OCI-LY1 (cell line): ENCODE measurements around the gene IGSF9B.
A peak's percentile ranks its signal among the peaks of the same experiment; 100 is the strongest.

Experiments
- H2AFZ ChIP-seq: fragments of 200-600 bp; sonication (generic), shearing (Covaris generic); 2 replicates; pipeline ENCODE4 v1.6.0; 2014; ENCODE audit warnings: antibody characterized with exemption, mild to moderate bottlenecking, low read length
- H3F3A ChIP-seq: fragments of 200-600 bp; sonication (generic), shearing (Covaris generic); 2 replicates; pipeline ENCODE4 v1.6.0; 2014; ENCODE audit warnings: mild to moderate bottlenecking, antibody characterized with exemption, low read length, moderate library complexity; ENCODE audit not compliant: insufficient read depth
- H3K27ac ChIP-seq: fragments of 200-600 bp; sonication (generic); 2 replicates; pipeline ENCODE4 v1.5.1; 2014; ENCODE audit warnings: low read length, mixed run types, mild to moderate bottlenecking, low read depth; ENCODE audit not compliant: poor library complexity, severe bottlenecking
- H3K27me3 ChIP-seq: fragments of 200-600 bp; sonication (generic); 2 replicates; pipeline ENCODE4 v1.6.0; 2014; ENCODE audit warnings: antibody characterized with exemption, mild to moderate bottlenecking, low read length, moderate library complexity; ENCODE audit not compliant: insufficient read depth
- H3K36me3 ChIP-seq: fragments of 200-600 bp; sonication (generic); 2 replicates; pipeline ENCODE4 v1.6.1; 2014; ENCODE audit warnings: mild to moderate bottlenecking, antibody characterized with exemption, low read length, moderate library complexity, mixed read lengths; ENCODE audit not compliant: insufficient read depth
- H3K4me1 ChIP-seq: fragments of 200-600 bp; sonication (generic); 2 replicates; pipeline ENCODE4 v1.5.1; 2014; ENCODE audit warnings: mild to moderate bottlenecking, low read length, moderate library complexity; ENCODE audit not compliant: insufficient read depth, severe bottlenecking
- H3K4me2 ChIP-seq: fragments of 200-600 bp; sonication (generic), shearing (Covaris generic); 2 replicates; pipeline ENCODE4 v1.6.1; 2014; ENCODE audit warnings: low read length
- H3K4me3 ChIP-seq: fragments of 200-600 bp; sonication (generic); 2 replicates; pipeline ENCODE4 v1.5.1; 2014; ENCODE audit warnings: low read length, low read depth, mild to moderate bottlenecking, mixed read lengths; ENCODE audit not compliant: poor library complexity, severe bottlenecking
- H3K79me2 ChIP-seq: fragments of 200-600 bp; shearing (Covaris generic); 2 replicates; pipeline ENCODE4 v1.6.1; 2016; ENCODE audit warnings: mixed run types, low read length, mixed read lengths; ENCODE audit not compliant: insufficient read depth
- H3K9ac ChIP-seq: fragments of 200-600 bp; sonication (generic), shearing (Covaris generic); 2 replicates; pipeline ENCODE4 v1.6.1; 2014; ENCODE audit warnings: mild to moderate bottlenecking, low read length, mixed read lengths
- H3K9me2 ChIP-seq: fragments of 200-600 bp; sonication (generic), shearing (Covaris generic); 2 replicates; pipeline ENCODE4 v1.6.1; 2014; ENCODE audit warnings: low read depth, mild to moderate bottlenecking, low read length, mixed read lengths
- H3K9me3 ChIP-seq: fragments of 200-600 bp; shearing (Covaris generic); 2 replicates; pipeline ENCODE4 v1.6.1; 2014; ENCODE audit warnings: low read length, mixed read lengths
- H4K20me1 ChIP-seq: fragments of 200-600 bp; sonication (generic), shearing (Covaris generic); 2 replicates; pipeline ENCODE4 v1.6.0; 2016; ENCODE audit warnings: mild to moderate bottlenecking, low read length; ENCODE audit not compliant: insufficient read depth
- EZH2 ChIP-seq: fragments of 200-600 bp; sonication (generic), shearing (Covaris generic); IDR thresholded peaks from 2 replicates; pipeline ENCODE4 v1.8.0; 2017; ENCODE audit warnings: borderline replicate concordance, mixed run types, mild to moderate bottlenecking, antibody characterized with exemption, low read length, moderate library complexity, mixed read lengths
- TF ChIP-seq, protein P1 (sequence below): fragments of 200-600 bp; sonication (generic), shearing (Covaris generic); IDR thresholded peaks from 2 replicates; pipeline ENCODE4 v1.5.1; 2017; ENCODE audit warnings: mild to moderate bottlenecking, antibody characterized with exemption, low read length, moderate library complexity, mixed read lengths

The IGSF9B gene

DNA sequence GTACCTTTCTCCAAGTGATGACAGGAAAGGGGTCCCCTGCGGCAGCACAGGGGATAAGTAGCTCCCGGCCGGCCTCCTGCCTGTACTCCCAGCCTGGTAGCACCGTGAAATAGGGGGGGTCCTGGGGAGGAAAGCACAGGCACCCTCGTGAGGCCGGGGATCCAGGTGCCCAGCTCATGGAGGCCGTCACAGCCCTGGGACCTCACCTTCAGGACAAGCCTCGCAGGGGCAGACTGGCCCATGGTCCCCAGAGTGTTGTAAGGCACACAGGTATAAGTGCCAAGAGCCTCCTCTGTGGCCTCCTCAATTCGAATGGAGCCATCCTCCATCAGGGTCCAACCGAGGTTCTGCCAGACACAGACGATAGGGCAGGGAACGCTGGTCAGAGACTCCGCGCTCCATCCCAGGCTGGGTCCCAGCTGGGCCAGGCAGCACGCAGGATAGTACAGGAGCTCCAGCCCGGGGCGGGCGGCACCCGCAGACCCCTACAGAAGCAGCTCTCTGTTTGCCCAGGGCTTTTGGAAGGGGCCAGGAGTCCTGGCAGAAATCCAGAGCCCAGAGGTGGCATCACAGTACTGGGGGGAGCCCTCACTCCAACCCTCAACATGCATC lies 25.2 kb downstream of the IGSF9B start:
- Histone ChIP-seq H3K9ac (no peak overlapping the region), H3F3A (no peaks in the 10 kb centered on the region), H3K4me1 (no peaks in the 10 kb centered on the region), H3K27ac (no peak overlapping the region), H3K4me3 (no peak overlapping the region), H3K79me2 (no peaks in the 10 kb centered on the region), H4K20me1 (no peaks in the 10 kb centered on the region), H3K36me3 (no peaks in the 10 kb centered on the region), H3K4me2 (no peak overlapping the region), H3K9me2 (no peaks in the 10 kb centered on the region), H3K27me3 (no peaks in the 10 kb centered on the region), H2AFZ (no peak overlapping the region), H3K9me3 (no peaks in the 10 kb centered on the region)
- TF ChIP-seq EZH2: no peak
- TF ChIP-seq, protein P1, sequence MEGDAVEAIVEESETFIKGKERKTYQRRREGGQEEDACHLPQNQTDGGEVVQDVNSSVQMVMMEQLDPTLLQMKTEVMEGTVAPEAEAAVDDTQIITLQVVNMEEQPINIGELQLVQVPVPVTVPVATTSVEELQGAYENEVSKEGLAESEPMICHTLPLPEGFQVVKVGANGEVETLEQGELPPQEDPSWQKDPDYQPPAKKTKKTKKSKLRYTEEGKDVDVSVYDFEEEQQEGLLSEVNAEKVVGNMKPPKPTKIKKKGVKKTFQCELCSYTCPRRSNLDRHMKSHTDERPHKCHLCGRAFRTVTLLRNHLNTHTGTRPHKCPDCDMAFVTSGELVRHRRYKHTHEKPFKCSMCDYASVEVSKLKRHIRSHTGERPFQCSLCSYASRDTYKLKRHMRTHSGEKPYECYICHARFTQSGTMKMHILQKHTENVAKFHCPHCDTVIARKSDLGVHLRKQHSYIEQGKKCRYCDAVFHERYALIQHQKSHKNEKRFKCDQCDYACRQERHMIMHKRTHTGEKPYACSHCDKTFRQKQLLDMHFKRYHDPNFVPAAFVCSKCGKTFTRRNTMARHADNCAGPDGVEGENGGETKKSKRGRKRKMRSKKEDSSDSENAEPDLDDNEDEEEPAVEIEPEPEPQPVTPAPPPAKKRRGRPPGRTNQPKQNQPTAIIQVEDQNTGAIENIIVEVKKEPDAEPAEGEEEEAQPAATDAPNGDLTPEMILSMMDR: no peak

DNA sequence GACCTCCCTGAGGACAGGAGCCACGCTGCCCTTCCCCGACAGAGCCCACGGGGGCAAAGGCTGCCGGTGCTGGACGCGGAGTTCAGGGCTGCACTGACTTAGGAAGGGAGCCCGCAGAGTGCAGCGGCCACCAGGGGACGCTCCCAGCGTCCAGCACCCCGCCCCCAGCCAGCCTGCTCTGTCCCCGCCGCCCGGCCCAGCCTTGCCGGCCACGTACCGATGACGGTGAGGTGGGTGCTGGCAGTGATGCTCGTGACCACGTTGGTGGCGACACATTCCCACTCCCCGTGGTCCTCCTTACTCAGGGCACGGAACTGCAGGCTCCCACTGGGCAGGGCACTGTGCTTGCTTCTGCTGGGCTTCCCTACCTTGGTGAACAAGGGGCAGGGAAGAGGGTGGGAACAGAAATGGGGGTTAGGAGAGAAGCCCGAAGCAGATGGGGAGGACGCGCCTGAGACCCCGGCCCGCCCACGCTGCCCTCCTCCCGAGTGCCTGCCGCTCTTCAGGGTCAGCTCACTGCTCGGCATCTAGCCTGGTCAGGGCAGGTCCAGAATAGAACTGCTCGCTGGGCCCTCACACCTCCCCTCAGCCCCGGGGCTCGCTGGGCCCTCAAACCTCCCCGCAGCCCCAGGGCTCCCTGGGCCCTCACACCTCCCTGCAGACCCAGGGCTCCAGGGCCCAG lies 25.9 kb downstream of the IGSF9B start:
- no peaks in the 10 kb centered on the region for H3F3A ChIP-seq
- H3K4me2 ChIP-seq: no peak overlapping the region
- no peak overlapping the region for H3K9ac ChIP-seq
- H4K20me1 ChIP-seq: no peaks in the 10 kb centered on the region
- TF ChIP-seq EZH2: no peak
- TF ChIP-seq, protein P1: peak; percentile 15; the same call in 1 of the 2 replicates
- no peak overlapping the region for H3K27ac ChIP-seq
- H3K27me3 ChIP-seq: no peaks in the 10 kb centered on the region
- no peak overlapping the region for H2AFZ ChIP-seq
- H3K79me2 ChIP-seq: no peaks in the 10 kb centered on the region
- H3K9me2 ChIP-seq: no peaks in the 10 kb centered on the region
- H3K4me3 ChIP-seq: no peak overlapping the region
- no peaks in the 10 kb centered on the region for H3K4me1 ChIP-seq
- H3K36me3 ChIP-seq: no peaks in the 10 kb centered on the region
- no peaks in the 10 kb centered on the region for H3K9me3 ChIP-seq

DNA sequence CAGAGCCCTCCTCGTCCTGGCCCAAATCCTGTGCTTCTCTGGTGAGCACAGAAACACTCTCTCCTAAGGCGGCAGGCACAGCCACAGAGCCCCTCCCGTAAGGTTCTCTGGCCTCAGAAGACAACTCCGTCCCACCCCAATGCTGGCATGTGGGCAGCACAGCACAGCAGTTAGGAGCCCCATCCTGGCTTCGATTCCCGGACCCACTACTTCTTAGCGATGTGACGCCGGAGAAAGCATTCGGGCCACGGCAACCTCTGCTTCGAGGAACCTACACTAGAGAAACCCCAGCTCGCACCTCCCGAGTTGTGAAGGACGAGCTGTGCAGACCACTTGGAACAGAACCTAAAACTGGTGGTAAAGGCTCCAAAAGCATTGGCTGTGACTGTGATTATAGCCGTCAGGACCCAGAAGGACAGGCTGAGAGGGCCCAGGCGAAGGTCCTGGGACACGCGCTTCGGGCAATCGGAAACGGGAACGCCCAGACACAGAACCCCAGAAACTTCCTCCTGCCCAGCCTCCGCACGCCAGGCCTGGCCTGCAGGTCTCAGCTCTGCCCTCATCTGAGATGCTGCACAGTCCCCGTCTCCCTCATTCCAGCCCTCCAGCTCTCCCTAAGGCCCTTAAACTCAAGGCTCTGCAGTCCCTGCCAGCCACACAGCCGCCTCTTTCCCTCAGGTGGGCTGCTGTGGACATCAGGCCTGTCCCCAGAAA lies 26.6 kb downstream of the IGSF9B start:
- Histone ChIP-seq H3K79me2 (no peaks in the 10 kb centered on the region), H3K27me3 (no peaks in the 10 kb centered on the region), H3F3A (no peaks in the 10 kb centered on the region), H3K4me2 (no peak overlapping the region), H3K36me3 (no peaks in the 10 kb centered on the region), H3K4me1 (no peaks in the 10 kb centered on the region), H3K9ac (no peak overlapping the region), H2AFZ (no peak overlapping the region), H3K9me3 (no peaks in the 10 kb centered on the region), H3K27ac (no peak overlapping the region), H3K9me2 (no peaks in the 10 kb centered on the region), H4K20me1 (no peaks in the 10 kb centered on the region), H3K4me3 (no peak overlapping the region)
- TF ChIP-seq EZH2: no peak
- TF ChIP-seq, protein P1: no peak
